PC-3 (cell line): Measurements from ENCODE around the gene GPR78. TPM values are rescaled to one million over a fixed set of nuclear protein-coding genes. Genes with fewer than 3 reads are reported as not detected.

Experiments used
- ATAC-seq: fragments of 200-7000 bp; cut with Tn5 transposase; 2 replicates; pipeline ENCODE4 v1.9.1; 2020; ENCODE audit warnings: mild to moderate bottlenecking, moderate library complexity
- BruUV-seq: library from RNA; stranded (reverse); fragments of 400-500 nt; replicated peaks from 2 replicates; lab custom pipeline; 2021; lab: Mats Ljungman, UMichigan
- CTCF ChIA-PET: fragments of 300-600 bp; sonication (Branson Sonifier 250); formaldehyde crosslinking; loops from one replicate; lab custom pipeline; 2022; ENCODE audit warnings: antibody characterized with exemption; lab: Charles Lee
- POLR2A ChIA-PET: fragments of 300-600 bp; sonication (Branson Sonifier 250); formaldehyde crosslinking; loops from one replicate; lab custom pipeline; 2022; ENCODE audit warnings: antibody characterized with exemption; ENCODE audit not compliant: unreplicated experiment; lab: Charles Lee
- DNase-seq: peaks from one replicate; pipeline ENCODE4 v3.0.0-alpha.2; 2015
- H2AFZ ChIP-seq: fragments of 300-600 bp; sonication (generic); 2 replicates; pipeline ENCODE4 v1.6.0; 2016; ENCODE audit warnings: antibody characterized with exemption, low read length
- H3F3A ChIP-seq: fragments of 300-600 bp; sonication (generic); one replicate; pipeline ENCODE4 v1.6.0; 2017; ENCODE audit warnings: antibody characterized with exemption, low read length, control low read depth, mild to moderate bottlenecking; ENCODE audit not compliant: unreplicated experiment
- H3K27ac ChIP-seq: fragments of 300-600 bp; sonication (generic); 2 replicates; pipeline ENCODE4 v1.5.1; 2016; ENCODE audit warnings: mild to moderate bottlenecking, low read length
- H3K27me3 ChIP-seq: fragments of 300-600 bp; sonication (generic); 2 replicates; pipeline ENCODE4 v1.6.1; 2016; ENCODE audit warnings: low read length, mixed read lengths
- H3K36me3 ChIP-seq: fragments of 300-600 bp; sonication (generic); 2 replicates; pipeline ENCODE4 v1.6.1; 2016; ENCODE audit warnings: low read depth, mixed run types, low read length, mixed read lengths
- H3K4me1 ChIP-seq: fragments of 300-600 bp; sonication (generic); 2 replicates; pipeline ENCODE4 v1.5.1; 2016; ENCODE audit warnings: low read length; ENCODE audit not compliant: insufficient read depth
- H3K4me2 ChIP-seq: fragments of 300-600 bp; sonication (generic); 2 replicates; pipeline ENCODE4 v1.6.0; 2016; ENCODE audit warnings: low read length
- H3K4me3 ChIP-seq: fragments of 300-600 bp; sonication (generic); 2 replicates; pipeline ENCODE4 v1.5.1; 2016; ENCODE audit warnings: mild to moderate bottlenecking, low read length, mixed read lengths
- H3K79me2 ChIP-seq: fragments of 300-600 bp; sonication (generic); 2 replicates; pipeline ENCODE4 v1.6.1; 2017; ENCODE audit warnings: low read length, mixed read lengths
- H3K9ac ChIP-seq: fragments of 300-600 bp; sonication (generic); 2 replicates; pipeline ENCODE4 v1.6.0; 2016; ENCODE audit warnings: mild to moderate bottlenecking, low read length
- H3K9me2 ChIP-seq: fragments of 300-600 bp; sonication (generic); replicated peaks from 2 replicates; pipeline ENCODE4 v1.6.1; 2016; ENCODE audit warnings: mixed run types, low read length, mixed read lengths
- H3K9me3 ChIP-seq: fragments of 300-600 bp; sonication (generic); 2 replicates; pipeline ENCODE4 v1.6.1; 2016; ENCODE audit warnings: low read length, mixed read lengths
- H4K20me1 ChIP-seq: fragments of 300-600 bp; sonication (generic); 2 replicates; pipeline ENCODE4 v1.6.1; 2016; ENCODE audit warnings: low read length, mixed read lengths
- EZH2 ChIP-seq: fragments of 300-600 bp; sonication (generic); IDR thresholded peaks from one replicate; pipeline ENCODE4 v1.6.1; 2017; ENCODE audit warnings: antibody characterized with exemption, mild to moderate bottlenecking, low read length; ENCODE audit not compliant: unreplicated experiment
- EZH2phosphoT487 ChIP-seq: fragments of 300-600 bp; sonication (generic); IDR thresholded peaks from 2 replicates; pipeline ENCODE4 v1.6.1; 2018; ENCODE audit warnings: mild to moderate bottlenecking, antibody characterized with exemption, low read length, borderline replicate concordance
- intact Hi-C: fragments of 100-400 bp; cut with micrococcal nuclease; formaldehyde crosslinking; loops from 2 replicates; pipeline ENCODE4 v1.9.0; 2023
- total RNA-seq: library from RNA; depleted of rRNA; stranded (reverse); fragments of >200 nt; gene quantifications from 2 replicates; pipeline ENCODE4 v1.2.3, GENCODE V29; 2014
- TF ChIP-seq, protein P1 (sequence below): fragments of 300-600 bp; sonication (generic); conservative IDR thresholded peaks from 2 replicates; pipeline ENCODE4 v1.5.1; 2017; ENCODE audit warnings: antibody characterized with exemption, low read depth, mild to moderate bottlenecking, low read length

The GPR78 gene
- total RNA-seq, 1 experiment from 2014 or later, result 2.0 TPM

DNA sequence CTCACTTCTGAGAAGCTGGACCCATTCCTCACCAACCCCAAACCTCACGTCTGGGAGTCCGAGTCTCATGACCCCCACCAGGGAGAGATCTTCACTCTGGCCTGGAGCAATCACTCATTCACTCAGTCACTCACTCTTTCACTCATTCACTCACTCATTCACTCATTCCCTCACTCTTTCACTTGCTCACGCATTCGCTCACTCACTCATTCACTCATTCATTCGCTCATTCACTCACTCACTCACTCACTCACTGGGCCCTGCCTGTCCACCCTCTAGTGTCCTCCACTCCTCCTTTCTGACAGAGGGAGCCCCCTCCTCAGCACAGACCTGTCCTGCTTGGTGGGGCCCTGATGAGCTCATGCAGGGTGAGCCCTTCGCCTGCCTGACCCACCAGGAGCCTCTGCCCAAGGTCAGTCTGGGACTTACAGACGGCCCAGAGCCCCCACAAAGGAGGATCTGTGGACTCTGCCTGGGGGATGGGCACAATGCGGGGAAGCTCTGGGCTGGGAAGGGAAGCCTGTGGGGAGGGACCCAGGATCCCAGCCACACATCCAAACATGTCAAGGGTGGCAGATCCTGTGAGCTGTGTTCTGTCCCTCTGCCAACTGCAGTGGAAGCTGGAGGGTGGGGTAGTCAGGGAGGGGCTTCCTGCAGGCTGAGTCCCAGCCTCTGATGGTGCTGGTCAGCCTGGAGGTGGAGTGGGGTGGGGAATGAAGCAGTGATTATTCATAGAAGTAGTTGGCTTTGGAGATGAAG lies 30.8 kb downstream of the GPR78 start:
- no peaks in the 10 kb centered on the region for H4K20me1 ChIP-seq
- H3K9me2 ChIP-seq, result no peaks in the 10 kb centered on the region
- no peak overlapping the region for H3K9ac ChIP-seq
- ATAC-seq (peak; percentile 29; the same call in 1 of the 2 replicates), DNase-seq (peak; percentile 6)
- no peaks in the 10 kb centered on the region for H3K79me2 ChIP-seq
- H2AFZ ChIP-seq, result no peak overlapping the region
- no TSS peak for BruUV-seq
- POLR2A ChIA-PET, result no interaction called here
- CTCF ChIA-PET, result interaction anchor here (0.6 kb wide), 2 partner anchors 34 to 74 kb away, joined by 5 to 6 read pairs; no protein-coding TSS in a partner anchor
- no peak overlapping the region for H3K27ac ChIP-seq
- no peak overlapping the region for H3K4me2 ChIP-seq
- no peaks in the 10 kb centered on the region for H3K9me3 ChIP-seq
- no peak overlapping the region for H3K4me3 ChIP-seq
- TF ChIP-seq, protein P1, sequence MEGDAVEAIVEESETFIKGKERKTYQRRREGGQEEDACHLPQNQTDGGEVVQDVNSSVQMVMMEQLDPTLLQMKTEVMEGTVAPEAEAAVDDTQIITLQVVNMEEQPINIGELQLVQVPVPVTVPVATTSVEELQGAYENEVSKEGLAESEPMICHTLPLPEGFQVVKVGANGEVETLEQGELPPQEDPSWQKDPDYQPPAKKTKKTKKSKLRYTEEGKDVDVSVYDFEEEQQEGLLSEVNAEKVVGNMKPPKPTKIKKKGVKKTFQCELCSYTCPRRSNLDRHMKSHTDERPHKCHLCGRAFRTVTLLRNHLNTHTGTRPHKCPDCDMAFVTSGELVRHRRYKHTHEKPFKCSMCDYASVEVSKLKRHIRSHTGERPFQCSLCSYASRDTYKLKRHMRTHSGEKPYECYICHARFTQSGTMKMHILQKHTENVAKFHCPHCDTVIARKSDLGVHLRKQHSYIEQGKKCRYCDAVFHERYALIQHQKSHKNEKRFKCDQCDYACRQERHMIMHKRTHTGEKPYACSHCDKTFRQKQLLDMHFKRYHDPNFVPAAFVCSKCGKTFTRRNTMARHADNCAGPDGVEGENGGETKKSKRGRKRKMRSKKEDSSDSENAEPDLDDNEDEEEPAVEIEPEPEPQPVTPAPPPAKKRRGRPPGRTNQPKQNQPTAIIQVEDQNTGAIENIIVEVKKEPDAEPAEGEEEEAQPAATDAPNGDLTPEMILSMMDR, result no peak
- TF ChIP-seq EZH2 (no peak), EZH2phosphoT487 (no peak)
- H3F3A ChIP-seq, result no peaks in the 10 kb centered on the region
- H3K4me1 ChIP-seq, result no peaks in the 10 kb centered on the region
- H3K36me3 ChIP-seq, result no peaks in the 10 kb centered on the region
- H3K27me3 ChIP-seq, result no peaks in the 10 kb centered on the region
- intact Hi-C loops, result no loop called here

- Histone ChIP-seq H2AFZ (no peak overlapping the region), H3K9ac (no peak overlapping the region), H3F3A (no peaks in the 10 kb centered on the region), H3K27ac (no peak overlapping the region), H3K4me2 (no peak overlapping the region), H3K27me3 (no peaks in the 10 kb centered on the region), H3K4me1 (no peaks in the 10 kb centered on the region), H3K79me2 (no peaks in the 10 kb centered on the region), H4K20me1 (no peaks in the 10 kb centered on the region), H3K4me3 (no peak overlapping the region), H3K9me2 (no peaks in the 10 kb centered on the region), H3K36me3 (no peaks in the 10 kb centered on the region), H3K9me3 (no peaks in the 10 kb centered on the region)
- TF ChIP-seq, protein P1, result no peak
- TF ChIP-seq EZH2phosphoT487 (no peak), EZH2 (no peak)
- ChIA-PET CTCF (no interaction called here), POLR2A (no interaction called here)
- DNase-seq, result no peak
- intact Hi-C loops, result no loop called here
- no peak for ATAC-seq
- BruUV-seq, result no TSS peak
Measured at GRCh38 chr4:8612646-8613045, 32.5 kb downstream of the GPR78 start.
